ENCODE measurements around the gene DPP3.

DNA sequence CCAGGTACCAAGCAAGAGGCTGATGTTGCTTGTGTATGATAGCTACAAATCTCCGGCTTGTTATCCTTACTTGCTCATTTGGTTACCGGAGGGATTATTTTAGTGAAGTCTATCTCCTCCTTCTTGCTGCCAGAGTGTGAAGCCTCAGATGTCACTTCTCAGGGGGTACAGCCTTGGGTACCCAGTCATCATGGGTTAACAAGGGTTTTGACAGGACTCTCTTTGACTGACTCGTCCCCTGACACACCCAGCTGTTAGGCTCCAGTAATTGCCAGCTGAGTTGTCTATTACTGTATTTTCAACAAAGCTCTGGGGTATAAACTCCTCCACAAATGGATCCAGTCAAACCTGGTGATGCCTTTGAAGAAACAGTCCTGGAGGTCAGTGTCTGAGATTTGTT, 25.4 kb upstream of the DPP3 start:
- TF ChIP-seq POLR2A (IDR thresholded peaks at IDR 0.05) (no peak), CTCF (IDR thresholded peaks at IDR 0.05) (no peak), POLR2AphosphoS5 (IDR thresholded peaks at IDR 0.05) (no peak)

All from transverse colon (tissue), 4 donors.